Activated CD8-positive, alpha-beta T cell treated with anti-CD3 and anti-CD28 coated beads, Interleukin-2, amount 10 ng/mL, durations not matched to agents 7 days and 5 days (primary cell): ENCODE data around the gene SPINDOC. TPM values are rescaled to one million over a fixed set of nuclear protein-coding genes. Genes with fewer than 3 reads are reported as not detected.

Experiments
- ATAC-seq: fragments of 150-1000 bp; cut with Tn5 transposase; one replicate; pipeline ENCODE4 v1.10.0; 2021; ENCODE audit warnings: moderate library complexity
- CTCF ChIA-PET: fragments of 350-600 bp; sonication (Branson Sonifier 250); formaldehyde crosslinking; loops from one replicate; lab custom pipeline; 2021; ENCODE audit warnings: antibody characterized with exemption; lab: Charles Lee
- POLR2A ChIA-PET: fragments of 350-600 bp; sonication (Branson Sonifier 250); formaldehyde crosslinking; loops from one replicate; lab custom pipeline; 2021; ENCODE audit warnings: antibody characterized with exemption; lab: Charles Lee
- DNase-seq: peaks from one replicate; pipeline ENCODE4 v3.0.0-alpha.2; 2020
- H3K27ac Mint-ChIP-seq: one replicate; pipeline ENCODE4 v1.8.0; 2021; ENCODE audit warnings: mild to moderate bottlenecking, mixed read lengths
- H3K27me3 Mint-ChIP-seq: one replicate; pipeline ENCODE4 v1.8.0; 2021; ENCODE audit warnings: low read depth, mixed read lengths
- H3K36me3 Mint-ChIP-seq: one replicate; pipeline ENCODE4 v1.8.0; 2021; ENCODE audit warnings: low read depth, mixed read lengths
- H3K4me1 Mint-ChIP-seq: one replicate; pipeline ENCODE4 v1.8.0; 2021; ENCODE audit warnings: low read depth, mixed read lengths
- H3K4me3 Mint-ChIP-seq: one replicate; pipeline ENCODE4 v1.8.0; 2021; ENCODE audit warnings: mild to moderate bottlenecking, mixed read lengths
- H3K9me3 Mint-ChIP-seq: one replicate; pipeline ENCODE4 v1.8.0; 2022; ENCODE audit warnings: mixed read lengths; ENCODE audit not compliant: insufficient read depth
- total RNA-seq, 2 experiments: library from RNA; stranded (reverse); gene quantifications; one replicate each; pipeline ENCODE4 v1.2.3, GENCODE V29; 2021

SPINDOC gene
- total RNA-seq, 2 experiments from 2014 or later: 49.1 to 50.4 TPM

GRCh38 chr11:63845303-63845702 is 32.0 kb downstream of the SPINDOC start:
- POLR2A ChIA-PET: interaction anchor here (0.9 kb wide), 1 partner anchor 12 kb away, joined by 3 read pairs; no protein-coding TSS in a partner anchor
- no peak overlapping the region for H3K27ac Mint-ChIP-seq
- peaks cover 80% of the 10 kb centered on the region for H3K4me1 Mint-ChIP-seq
- H3K27me3 Mint-ChIP-seq: no peaks in the 10 kb centered on the region
- ATAC-seq: no peak
- DNase-seq: no peak
- H3K4me3 Mint-ChIP-seq: no peak overlapping the region
- no peaks in the 10 kb centered on the region for H3K9me3 Mint-ChIP-seq
- peaks cover 66% of the 10 kb centered on the region for H3K36me3 Mint-ChIP-seq
- CTCF ChIA-PET: interaction anchor here (1.5 to 3.4 kb wide), 3 partner anchors 8 to 101 kb away, joined by 5 to 13 read pairs (median 6); no protein-coding TSS in a partner anchor

DNA sequence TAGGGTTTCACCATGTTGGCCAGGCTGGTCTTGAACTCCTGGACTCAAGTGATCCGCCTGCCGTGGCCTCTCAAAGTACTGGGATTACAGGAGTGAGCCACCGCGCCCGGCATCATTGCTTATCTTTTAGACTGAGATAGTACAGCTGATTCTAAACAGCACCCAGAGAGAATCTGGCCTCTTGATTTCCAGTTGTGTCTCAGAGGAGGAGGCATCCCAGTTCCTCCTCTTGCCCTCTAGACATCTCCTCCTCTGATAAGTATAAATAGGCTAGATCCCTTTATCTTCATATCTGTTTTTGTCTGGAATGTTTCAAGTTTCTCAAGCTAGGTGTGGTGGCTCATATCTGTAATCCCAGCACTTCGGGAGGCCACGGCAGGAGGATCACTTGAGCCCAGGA is 32.7 kb downstream of the SPINDOC start:
- DNase-seq: no peak
- Mint-ChIP-seq H3K27ac (no peak overlapping the region), H3K4me1 (peaks cover 80% of the 10 kb centered on the region), H3K36me3 (peaks cover 66% of the 10 kb centered on the region), H3K4me3 (no peak overlapping the region), H3K9me3 (no peaks in the 10 kb centered on the region), H3K27me3 (no peaks in the 10 kb centered on the region)
- ChIA-PET CTCF (interaction anchor here (1.7 kb wide), 1 partner anchor 9 kb away, joined by 6 read pairs; no protein-coding TSS in a partner anchor), POLR2A (no interaction called here)
- no peak for ATAC-seq

- no peak overlapping the region for H3K27ac Mint-ChIP-seq
- no peak overlapping the region for H3K4me3 Mint-ChIP-seq
- ATAC-seq (no peak), DNase-seq (no peak)
- peaks cover 80% of the 10 kb centered on the region for H3K4me1 Mint-ChIP-seq
- ChIA-PET POLR2A (no interaction called here), CTCF (interaction anchor here (1.3 to 2.0 kb wide), 3 partner anchors 9 to 99 kb away, joined by 3 to 9 read pairs (median 6); partner anchors contain the start of gene MARK2)
- peaks cover 66% of the 10 kb centered on the region for H3K36me3 Mint-ChIP-seq
- H3K9me3 Mint-ChIP-seq: no peaks in the 10 kb centered on the region
- no peaks in the 10 kb centered on the region for H3K27me3 Mint-ChIP-seq
Measured at GRCh38 chr11:63846897-63847296, 33.6 kb downstream of the SPINDOC start.

- H3K36me3 Mint-ChIP-seq: peaks cover 65% of the 10 kb centered on the region
- no peak overlapping the region for H3K4me3 Mint-ChIP-seq
- CTCF ChIA-PET: interaction anchor here (0.7 to 2.0 kb wide), 5 partner anchors 9 to 98 kb away, joined by 3 to 9 read pairs (median 3); partner anchors contain the start of gene MARK2
- POLR2A ChIA-PET: interaction anchor here (1.2 kb wide), 1 partner anchor 8 kb away, joined by 4 read pairs; the partner anchor contains the start of gene MARK2
- H3K27me3 Mint-ChIP-seq: no peaks in the 10 kb centered on the region
- no peak for ATAC-seq
- H3K9me3 Mint-ChIP-seq: no peaks in the 10 kb centered on the region
- H3K4me1 Mint-ChIP-seq: peaks cover 79% of the 10 kb centered on the region
- no peak overlapping the region for H3K27ac Mint-ChIP-seq
- no peak for DNase-seq
Measured at GRCh38 chr11:63847363-63847762, 34.1 kb downstream of the SPINDOC start.

DNA sequence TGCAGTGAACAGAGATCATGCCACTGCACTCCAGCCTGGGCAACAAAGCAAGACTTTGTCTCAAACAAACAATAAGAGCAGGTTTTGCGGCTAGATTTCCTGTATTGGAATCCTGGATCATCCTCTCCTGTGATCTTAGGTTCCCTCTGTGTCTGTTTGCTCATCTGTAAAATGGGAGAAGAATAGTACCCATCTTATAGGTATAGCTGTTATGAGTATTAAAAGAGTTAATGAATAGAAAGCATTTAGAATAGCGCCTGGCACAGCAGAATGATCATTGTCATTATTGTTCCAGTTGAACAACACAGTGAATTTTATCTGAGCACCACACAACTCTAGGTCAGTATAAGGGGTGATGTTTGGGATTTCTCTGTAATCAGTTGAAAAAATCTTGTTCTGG is 36.4 kb downstream of the SPINDOC start:
- Mint-ChIP-seq H3K4me1 (peaks cover 70% of the 10 kb centered on the region), H3K27ac (no peak overlapping the region), H3K9me3 (no peaks in the 10 kb centered on the region), H3K4me3 (no peak overlapping the region), H3K27me3 (no peaks in the 10 kb centered on the region), H3K36me3 (peaks cover 62% of the 10 kb centered on the region)
- CTCF ChIA-PET: interaction anchor here (0.7 kb wide), 1 partner anchor 8 kb away, joined by 3 read pairs; no protein-coding TSS in a partner anchor
- DNase-seq (no peak), ATAC-seq (no peak)
- POLR2A ChIA-PET: no interaction called here

DNA sequence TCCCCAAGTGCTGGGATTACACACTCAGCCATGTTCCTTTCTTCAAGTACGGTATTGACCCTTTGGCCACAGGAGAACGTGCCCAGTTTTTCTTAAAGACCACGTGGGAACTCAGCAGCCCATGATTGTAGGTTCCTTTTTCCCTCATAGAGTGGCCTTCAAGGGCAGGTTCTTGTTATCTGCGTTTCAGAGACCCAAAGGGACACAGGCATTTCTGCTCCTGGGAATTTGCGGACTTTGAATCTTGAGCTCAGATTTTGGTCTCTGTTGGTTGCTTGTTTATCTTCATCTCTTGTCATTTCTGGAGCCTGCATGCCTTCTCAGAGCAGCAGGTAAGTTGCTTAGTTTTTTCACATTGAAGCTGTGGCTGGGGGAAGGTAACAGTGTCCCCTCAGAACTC is 37.7 kb downstream of the SPINDOC start:
- H3K27ac Mint-ChIP-seq: peak overlapping the region; percentile 78
- ATAC-seq: no peak
- H3K9me3 Mint-ChIP-seq: no peaks in the 10 kb centered on the region
- DNase-seq: no peak
- CTCF ChIA-PET: interaction anchor here (0.9 to 1.7 kb wide), 5 partner anchors 13 to 180 kb away, joined by 3 to 17 read pairs (median 4); partner anchors contain the start of genes ATL3 and MARK2
- POLR2A ChIA-PET: interaction anchor here (0.6 to 0.8 kb wide), 2 partner anchors 11 to 1341 kb away, joined by 3 to 5 read pairs; partner anchors contain the start of gene MARK2
- peaks cover 64% of the 10 kb centered on the region for H3K36me3 Mint-ChIP-seq
- H3K4me3 Mint-ChIP-seq: peak overlapping the region; percentile 71
- no peaks in the 10 kb centered on the region for H3K27me3 Mint-ChIP-seq
- peaks cover 69% of the 10 kb centered on the region for H3K4me1 Mint-ChIP-seq

- DNase-seq (no peak), ATAC-seq (peak; percentile 58)
- peaks cover 63% of the 10 kb centered on the region for H3K36me3 Mint-ChIP-seq
- CTCF ChIA-PET: interaction anchor here (0.9 to 1.7 kb wide), 5 partner anchors 14 to 180 kb away, joined by 3 to 17 read pairs (median 4); partner anchors contain the start of genes ATL3 and MARK2
- POLR2A ChIA-PET: interaction anchor here (0.6 to 0.8 kb wide), 2 partner anchors 12 to 1342 kb away, joined by 3 to 5 read pairs; partner anchors contain the start of gene MARK2
- H3K4me1 Mint-ChIP-seq: peaks cover 70% of the 10 kb centered on the region
- H3K9me3 Mint-ChIP-seq: no peaks in the 10 kb centered on the region
- H3K4me3 Mint-ChIP-seq: peak overlapping the region; percentile 71
- H3K27ac Mint-ChIP-seq: peak overlapping the region; percentile 78
- H3K27me3 Mint-ChIP-seq: no peaks in the 10 kb centered on the region
Measured at GRCh38 chr11:63851364-63851763, 38.1 kb downstream of the SPINDOC start.

DNA sequence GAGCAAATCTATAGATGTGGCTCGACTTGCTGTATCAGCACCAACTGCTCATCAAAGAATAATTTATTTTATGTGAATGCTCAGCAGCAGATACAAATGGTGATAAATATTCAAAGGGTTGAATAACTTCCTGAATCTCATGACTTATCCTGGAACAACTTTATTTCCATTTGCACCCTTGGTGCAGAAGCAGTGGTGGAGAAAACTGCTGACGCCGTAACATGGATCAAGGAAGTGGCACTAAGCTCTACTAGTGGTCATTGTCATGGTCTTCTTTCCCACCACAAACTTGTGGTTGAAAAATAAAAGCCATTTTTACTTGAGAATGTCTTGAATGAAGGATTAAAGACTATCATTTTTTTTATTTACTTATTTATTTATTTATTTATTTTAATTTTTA is 40.2 kb downstream of the SPINDOC start:
- peaks cover 51% of the 10 kb centered on the region for H3K36me3 Mint-ChIP-seq
- DNase-seq (no peak), ATAC-seq (no peak)
- H3K4me1 Mint-ChIP-seq: peaks cover 70% of the 10 kb centered on the region
- no peak overlapping the region for H3K27ac Mint-ChIP-seq
- ChIA-PET CTCF (interaction anchor here (1.2 kb wide), 1 partner anchor 478 kb away, joined by 3 read pairs; no protein-coding TSS in a partner anchor), POLR2A (no interaction called here)
- H3K4me3 Mint-ChIP-seq: no peak overlapping the region
- no peaks in the 10 kb centered on the region for H3K27me3 Mint-ChIP-seq
- H3K9me3 Mint-ChIP-seq: no peaks in the 10 kb centered on the region

GRCh38 chr11:63854696-63855095 is 41.4 kb downstream of the SPINDOC start:
- peaks cover 66% of the 10 kb centered on the region for H3K4me1 Mint-ChIP-seq
- H3K9me3 Mint-ChIP-seq: no peaks in the 10 kb centered on the region
- H3K4me3 Mint-ChIP-seq: no peak overlapping the region
- no peak for ATAC-seq
- H3K27me3 Mint-ChIP-seq: no peaks in the 10 kb centered on the region
- no peak for DNase-seq
- CTCF ChIA-PET: interaction anchor here (1.3 to 3.3 kb wide), 2 partner anchors 17 to 34 kb away, joined by 3 to 18 read pairs; partner anchors contain the start of gene MARK2
- H3K36me3 Mint-ChIP-seq: peaks cover 45% of the 10 kb centered on the region
- POLR2A ChIA-PET: no interaction called here
- no peak overlapping the region for H3K27ac Mint-ChIP-seq

GRCh38 chr11:63855975-63856374 is 42.7 kb downstream of the SPINDOC start:
- H3K4me3 Mint-ChIP-seq: no peak overlapping the region
- H3K4me1 Mint-ChIP-seq: peaks cover 60% of the 10 kb centered on the region
- ATAC-seq (peak; percentile 70), DNase-seq (no peak)
- H3K36me3 Mint-ChIP-seq: peaks cover 43% of the 10 kb centered on the region
- H3K9me3 Mint-ChIP-seq: no peaks in the 10 kb centered on the region
- peak overlapping the region; percentile 70 for H3K27ac Mint-ChIP-seq
- POLR2A ChIA-PET: interaction anchor here (0.6 to 1.3 kb wide), 3 partner anchors 10 to 17 kb away, joined by 3 read pairs; partner anchors contain the start of gene MARK2
- CTCF ChIA-PET: interaction anchor here (1.0 to 3.3 kb wide), 6 partner anchors 8 to 90 kb away, joined by 3 to 18 read pairs (median 6); partner anchors contain the start of gene MARK2
- no peaks in the 10 kb centered on the region for H3K27me3 Mint-ChIP-seq

- Mint-ChIP-seq H3K27me3 (no peaks in the 10 kb centered on the region), H3K9me3 (no peaks in the 10 kb centered on the region), H3K27ac (no peak overlapping the region), H3K4me3 (no peak overlapping the region), H3K36me3 (peaks cover 35% of the 10 kb centered on the region), H3K4me1 (peaks cover 56% of the 10 kb centered on the region)
- DNase-seq: no peak
- ChIA-PET POLR2A (no interaction called here), CTCF (interaction anchor here (1.1 to 2.1 kb wide), 3 partner anchors 14 to 87 kb away, joined by 3 to 8 read pairs (median 8); no protein-coding TSS in a partner anchor)
- ATAC-seq: no peak
Measured at GRCh38 chr11:63858628-63859550, 45.6 kb downstream of the SPINDOC start.
